Epidermal melanocyte (primary cell): ENCODE results near the gene KDM3B.
A peak's percentile ranks its signal among the peaks of the same experiment; 100 is the strongest.
"Not testable (repeated sequence)": the region's sequence is repeated elsewhere in the genome, so short reads cannot be mapped to it uniquely, and the experiment has no call there.

Experiments
- DNase-seq: peaks from one replicate; pipeline ENCODE4 v3.0.0; 2011; ENCODE audit warnings: low spot score; ENCODE audit not compliant: insufficient read length

The KDM3B gene, protein sequence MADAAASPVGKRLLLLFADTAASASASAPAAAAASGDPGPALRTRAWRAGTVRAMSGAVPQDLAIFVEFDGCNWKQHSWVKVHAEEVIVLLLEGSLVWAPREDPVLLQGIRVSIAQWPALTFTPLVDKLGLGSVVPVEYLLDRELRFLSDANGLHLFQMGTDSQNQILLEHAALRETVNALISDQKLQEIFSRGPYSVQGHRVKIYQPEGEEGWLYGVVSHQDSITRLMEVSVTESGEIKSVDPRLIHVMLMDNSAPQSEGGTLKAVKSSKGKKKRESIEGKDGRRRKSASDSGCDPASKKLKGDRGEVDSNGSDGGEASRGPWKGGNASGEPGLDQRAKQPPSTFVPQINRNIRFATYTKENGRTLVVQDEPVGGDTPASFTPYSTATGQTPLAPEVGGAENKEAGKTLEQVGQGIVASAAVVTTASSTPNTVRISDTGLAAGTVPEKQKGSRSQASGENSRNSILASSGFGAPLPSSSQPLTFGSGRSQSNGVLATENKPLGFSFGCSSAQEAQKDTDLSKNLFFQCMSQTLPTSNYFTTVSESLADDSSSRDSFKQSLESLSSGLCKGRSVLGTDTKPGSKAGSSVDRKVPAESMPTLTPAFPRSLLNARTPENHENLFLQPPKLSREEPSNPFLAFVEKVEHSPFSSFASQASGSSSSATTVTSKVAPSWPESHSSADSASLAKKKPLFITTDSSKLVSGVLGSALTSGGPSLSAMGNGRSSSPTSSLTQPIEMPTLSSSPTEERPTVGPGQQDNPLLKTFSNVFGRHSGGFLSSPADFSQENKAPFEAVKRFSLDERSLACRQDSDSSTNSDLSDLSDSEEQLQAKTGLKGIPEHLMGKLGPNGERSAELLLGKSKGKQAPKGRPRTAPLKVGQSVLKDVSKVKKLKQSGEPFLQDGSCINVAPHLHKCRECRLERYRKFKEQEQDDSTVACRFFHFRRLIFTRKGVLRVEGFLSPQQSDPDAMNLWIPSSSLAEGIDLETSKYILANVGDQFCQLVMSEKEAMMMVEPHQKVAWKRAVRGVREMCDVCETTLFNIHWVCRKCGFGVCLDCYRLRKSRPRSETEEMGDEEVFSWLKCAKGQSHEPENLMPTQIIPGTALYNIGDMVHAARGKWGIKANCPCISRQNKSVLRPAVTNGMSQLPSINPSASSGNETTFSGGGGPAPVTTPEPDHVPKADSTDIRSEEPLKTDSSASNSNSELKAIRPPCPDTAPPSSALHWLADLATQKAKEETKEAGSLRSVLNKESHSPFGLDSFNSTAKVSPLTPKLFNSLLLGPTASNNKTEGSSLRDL (N-terminal part only)

GRCh38 chr5:138352071-138352721, at the start of gene KDM3B:
Gene KDM3B, plus strand, starts transcription at chr5:138352685. Its CDS starts 111 bp downstream, at chr5:138352796.
- peak; percentile 80 for DNase-seq

GRCh38 chr5:138303372-138303771, 49.1 kb upstream of the KDM3B start:
- no peak for DNase-seq

- DNase-seq: no peak
These were observed 46.7 kb upstream of the KDM3B start for GRCh38 chr5:138305797-138306196.

DNA sequence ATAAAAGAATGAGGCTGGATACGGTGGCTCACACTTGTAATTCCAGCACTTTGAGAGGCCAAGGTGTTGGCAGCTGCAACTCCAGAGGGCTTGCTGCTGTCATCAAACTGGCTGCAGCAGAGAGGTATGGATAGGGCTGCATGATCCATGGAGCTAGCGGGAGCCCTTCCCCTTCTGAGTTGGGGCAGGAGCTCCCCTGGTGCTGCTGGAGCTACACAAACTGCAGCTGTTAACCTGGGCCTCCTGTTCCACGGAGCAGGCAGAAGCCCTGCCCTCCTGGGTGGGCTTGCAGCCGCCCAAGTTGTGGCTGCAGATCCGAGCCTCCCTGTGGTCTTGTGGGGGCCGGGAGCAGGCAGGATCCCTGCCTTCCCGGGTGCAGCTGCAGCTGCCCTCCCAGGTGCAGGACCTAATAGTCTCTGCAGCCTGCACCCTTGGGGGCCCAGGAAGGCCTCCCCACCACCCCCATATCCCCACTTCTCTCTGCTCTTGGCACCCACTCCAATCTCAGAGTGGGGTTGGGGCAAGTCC, 36.7 kb upstream of the KDM3B start:
- no peak for DNase-seq

DNA sequence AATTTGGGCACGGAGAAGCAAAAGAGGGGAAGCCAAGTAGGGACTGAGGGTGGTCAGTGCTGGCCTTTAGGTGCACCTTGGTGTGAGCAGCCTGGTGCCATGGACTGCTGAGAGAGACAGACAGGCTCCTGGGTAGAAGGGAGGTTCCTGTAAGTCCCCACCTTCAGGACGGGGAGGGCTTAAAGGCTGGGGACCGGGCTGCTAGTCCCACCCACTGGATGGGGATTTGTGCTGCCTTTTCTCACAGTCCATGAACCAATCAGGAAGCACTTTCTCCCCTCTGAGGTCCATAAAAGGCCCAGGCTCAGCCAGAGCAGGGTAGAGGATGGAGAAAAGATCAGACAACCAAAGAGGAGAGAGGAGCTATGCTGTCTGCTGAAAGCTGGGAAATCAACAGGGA, 36.1 kb upstream of the KDM3B start:
- DNase-seq: no peak

DNA sequence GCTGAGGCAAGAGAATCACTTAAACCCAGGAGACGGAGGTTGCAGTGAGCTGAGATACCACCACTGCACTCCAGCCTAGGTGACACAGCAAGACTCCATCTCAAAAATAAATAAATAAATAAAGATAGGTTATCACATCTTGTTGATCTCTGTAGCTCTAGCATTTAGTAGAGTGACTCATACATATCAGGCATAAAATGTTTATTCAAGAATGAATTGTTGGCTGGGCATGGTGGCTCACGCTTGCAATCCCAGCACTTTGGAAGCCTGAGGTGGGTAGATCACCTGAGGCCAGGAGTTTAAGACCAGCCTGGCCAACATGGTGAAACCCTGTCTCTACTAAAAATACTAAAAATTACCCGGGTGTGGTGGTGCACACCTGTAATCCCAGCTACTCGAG, 34.3 kb upstream of the KDM3B start:
- DNase-seq: not testable (repeated sequence)

GRCh38 chr5:138330813-138331448, 21.6 kb upstream of the KDM3B start:
- no peak for DNase-seq

DNA sequence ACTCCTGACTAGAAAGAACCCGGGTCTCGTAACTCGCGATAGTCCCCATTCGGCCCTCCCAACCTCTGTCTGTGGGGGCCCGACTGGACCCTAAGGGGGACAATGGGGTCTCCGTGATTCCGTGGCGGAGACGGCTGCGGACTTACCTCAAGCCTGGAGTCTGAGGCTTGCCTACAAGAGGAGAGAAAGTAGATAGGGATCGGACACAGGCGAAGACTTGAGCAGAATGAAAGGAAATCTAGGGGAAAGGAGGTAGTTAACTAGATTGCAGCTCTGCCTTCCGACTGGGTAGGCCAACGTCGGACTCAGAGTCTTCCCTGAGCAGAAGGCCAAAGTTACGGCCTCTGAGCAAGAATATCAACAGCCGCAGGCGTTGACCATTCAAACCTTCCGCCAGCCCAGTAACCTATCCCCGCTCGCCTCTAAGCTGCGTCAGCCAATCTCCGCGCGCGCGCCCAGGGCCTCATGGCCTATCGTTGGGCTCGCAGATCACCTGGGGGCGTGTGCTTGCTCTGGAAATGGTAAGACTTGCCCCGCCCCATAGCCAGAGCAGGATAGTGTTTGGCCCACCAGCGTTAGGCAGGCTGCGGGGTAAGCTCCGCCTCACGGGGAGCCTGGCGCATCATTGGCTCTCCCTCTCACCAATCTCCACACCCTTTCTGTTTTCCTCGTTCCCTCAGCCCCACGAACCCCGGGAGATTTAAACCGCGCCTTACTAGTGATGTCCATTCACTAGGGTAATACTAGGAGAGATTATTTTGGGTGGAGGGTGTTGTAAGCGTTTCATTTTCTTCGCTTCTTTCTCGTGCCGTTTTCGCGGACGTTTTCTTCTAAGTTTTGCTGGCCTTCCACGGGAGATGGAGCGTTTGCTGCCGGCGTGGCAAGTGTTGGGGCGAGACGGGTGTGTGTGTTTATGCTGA, 20.8 kb upstream of the KDM3B start, which contains the start of gene CDC25C:
Gene CDC25C, minus strand, starts transcription at position 356 of the 920 bp plus-strand sequence. CDS start 624 bp downstream, outside the sequence.
- DNase-seq: peak; percentile 98

- DNase-seq: no peak
These were observed 17.5 kb upstream of the KDM3B start for GRCh38 chr5:138334867-138335447.

- DNase-seq: peak; percentile 77
These were observed 15.4 kb upstream of the KDM3B start for GRCh38 chr5:138336952-138337684.

DNA sequence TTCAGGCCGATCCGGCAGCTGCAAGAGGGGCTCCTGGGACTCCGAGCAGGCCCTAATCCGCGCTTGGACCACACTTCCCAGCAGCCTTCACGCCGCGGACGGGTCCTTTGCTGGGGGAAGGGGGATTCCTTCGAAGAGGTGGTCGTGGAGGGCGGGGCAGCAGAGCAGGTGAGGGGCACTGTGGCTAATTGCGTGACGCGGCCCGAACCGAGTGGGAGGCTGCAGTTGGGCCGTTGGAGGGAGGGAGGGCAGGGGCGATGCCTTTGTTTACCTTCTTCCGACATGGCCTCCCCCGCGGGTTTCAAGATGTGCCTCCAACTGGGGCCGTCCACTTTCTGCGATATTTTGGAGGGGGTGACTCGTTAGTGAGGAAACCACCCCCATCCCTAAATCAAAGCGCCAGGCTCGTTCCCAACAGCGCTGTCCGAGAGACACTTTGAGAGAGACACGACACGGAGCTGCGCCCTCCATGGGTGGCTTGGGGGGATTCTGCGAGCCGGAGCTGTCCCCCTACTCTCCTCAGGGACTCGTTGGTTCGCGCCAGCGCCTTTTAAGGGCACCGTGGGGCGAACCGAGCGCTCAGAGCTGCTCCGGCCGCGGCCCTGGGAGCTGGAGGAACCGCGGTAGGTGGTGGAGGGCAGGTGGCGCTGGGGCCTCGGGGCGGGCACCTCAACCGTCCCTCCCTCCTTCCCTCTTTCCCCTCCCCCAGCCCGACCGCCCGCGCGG, 14.6 kb upstream of the KDM3B start, which contains the start of gene FAM53C:
Gene FAM53C, plus strand, starts transcription at position 582 of the 726 bp plus-strand sequence. CDS start 3,070 bp downstream, outside the sequence.
- peak; percentile 88 for DNase-seq

DNA sequence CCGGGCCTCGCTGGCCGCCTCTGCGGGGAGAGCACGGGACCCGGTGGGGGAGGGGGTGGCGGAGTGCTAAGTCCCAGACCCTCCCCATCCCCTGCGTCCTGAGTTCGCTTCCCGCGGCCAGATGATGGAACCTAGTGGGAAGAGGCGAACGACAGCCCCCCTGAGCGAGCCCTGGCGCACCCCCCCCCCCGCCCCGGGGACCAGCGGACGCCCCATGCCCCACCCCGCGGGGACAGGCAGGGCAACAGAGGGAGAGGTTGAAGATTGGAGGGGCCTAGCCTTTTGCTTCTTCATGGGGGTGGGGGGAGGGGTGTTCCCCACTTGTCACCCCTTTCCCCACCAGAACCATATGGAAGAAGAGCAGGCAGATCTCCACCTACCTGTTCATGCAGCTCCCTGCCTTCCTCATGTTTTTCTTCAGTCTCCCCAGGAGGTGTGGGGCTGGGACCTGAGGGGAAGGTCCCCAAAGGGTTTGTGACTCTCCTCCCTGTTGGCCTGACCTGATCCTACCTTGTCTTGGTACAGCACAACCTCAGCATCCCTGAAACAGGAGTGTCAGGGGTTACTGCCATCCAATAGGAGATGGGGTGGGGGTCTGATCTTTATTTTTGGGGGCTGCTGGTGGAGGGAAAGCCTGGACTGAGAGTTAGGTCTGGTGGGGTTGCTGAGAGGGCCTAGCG, 13.9 kb upstream of the KDM3B start:
- no peak for DNase-seq

DNA sequence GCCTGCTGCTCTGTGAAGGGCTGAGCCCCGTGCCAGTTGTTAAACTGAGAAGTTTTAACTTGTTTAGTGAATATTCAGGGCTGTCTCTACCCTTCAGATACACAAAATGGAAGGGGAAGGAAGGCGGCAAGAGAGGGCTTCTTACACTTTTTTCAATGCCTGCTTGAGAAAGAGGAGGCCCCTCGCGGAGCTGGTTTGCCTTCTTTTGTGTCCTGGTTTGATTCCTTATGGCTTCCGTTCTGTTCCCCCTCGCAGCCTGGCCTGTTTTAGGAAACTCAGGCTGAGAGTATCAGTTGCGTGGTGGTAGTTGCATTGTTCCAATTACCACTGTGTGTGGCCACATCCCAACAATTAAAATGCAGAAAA, 13.4 kb upstream of the KDM3B start:
- no peak for DNase-seq

GRCh38 chr5:138339464-138339863, 13.0 kb upstream of the KDM3B start:
- DNase-seq: no peak

- no peak for DNase-seq
These were observed 12.5 kb upstream of the KDM3B start for GRCh38 chr5:138340008-138340407.

GRCh38 chr5:138344887-138345622, 7.4 kb upstream of the KDM3B start:
- DNase-seq: no peak
